GM18868 (cell line): ENCODE measurements around the gene SYN1.
"Not testable (repeated sequence)": the region's sequence is repeated elsewhere in the genome, so short reads cannot be mapped to it uniquely, and the experiment has no call there.

ENCODE experiments used
- ATAC-seq: cut with Tn5 transposase; IDR thresholded peaks from one replicate; pipeline ENCODE4 v1.9.1; 2021; ENCODE audit warnings: mild to moderate bottlenecking, moderate library complexity; ENCODE audit not compliant: unreplicated experiment

The SYN1 gene

DNA sequence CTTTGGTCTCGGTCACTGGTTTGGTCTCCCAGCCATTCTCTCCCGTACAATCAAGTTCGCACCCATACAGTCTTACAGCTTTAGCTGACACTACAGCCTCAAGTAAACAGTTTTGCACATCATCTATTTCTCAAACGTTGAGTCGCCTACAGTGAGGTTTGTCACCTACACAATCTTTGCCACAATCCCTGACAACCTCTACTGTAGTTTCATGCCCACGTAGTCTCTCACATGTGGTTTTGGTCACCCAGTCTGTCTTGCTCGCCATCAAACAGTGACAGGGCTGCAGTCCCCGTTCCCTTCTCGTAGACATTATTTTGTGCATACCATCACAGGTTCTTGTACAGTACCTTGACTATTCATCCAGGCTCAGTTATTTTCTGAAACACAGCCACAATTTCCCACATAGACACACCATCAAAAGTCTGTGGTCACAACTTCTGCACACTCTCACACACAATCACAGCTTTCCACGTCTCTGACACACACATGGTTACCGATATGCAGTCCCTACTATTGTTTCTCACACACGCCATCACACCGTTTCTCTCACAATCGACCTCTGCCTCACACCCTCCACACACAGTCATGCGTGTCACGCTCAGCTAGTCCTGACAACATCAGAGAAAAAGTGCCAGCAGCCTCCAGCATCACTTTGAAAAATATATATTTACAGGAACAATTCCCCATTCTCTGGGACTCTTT, 15.4 kb upstream of the SYN1 start:
- no peak for ATAC-seq

DNA sequence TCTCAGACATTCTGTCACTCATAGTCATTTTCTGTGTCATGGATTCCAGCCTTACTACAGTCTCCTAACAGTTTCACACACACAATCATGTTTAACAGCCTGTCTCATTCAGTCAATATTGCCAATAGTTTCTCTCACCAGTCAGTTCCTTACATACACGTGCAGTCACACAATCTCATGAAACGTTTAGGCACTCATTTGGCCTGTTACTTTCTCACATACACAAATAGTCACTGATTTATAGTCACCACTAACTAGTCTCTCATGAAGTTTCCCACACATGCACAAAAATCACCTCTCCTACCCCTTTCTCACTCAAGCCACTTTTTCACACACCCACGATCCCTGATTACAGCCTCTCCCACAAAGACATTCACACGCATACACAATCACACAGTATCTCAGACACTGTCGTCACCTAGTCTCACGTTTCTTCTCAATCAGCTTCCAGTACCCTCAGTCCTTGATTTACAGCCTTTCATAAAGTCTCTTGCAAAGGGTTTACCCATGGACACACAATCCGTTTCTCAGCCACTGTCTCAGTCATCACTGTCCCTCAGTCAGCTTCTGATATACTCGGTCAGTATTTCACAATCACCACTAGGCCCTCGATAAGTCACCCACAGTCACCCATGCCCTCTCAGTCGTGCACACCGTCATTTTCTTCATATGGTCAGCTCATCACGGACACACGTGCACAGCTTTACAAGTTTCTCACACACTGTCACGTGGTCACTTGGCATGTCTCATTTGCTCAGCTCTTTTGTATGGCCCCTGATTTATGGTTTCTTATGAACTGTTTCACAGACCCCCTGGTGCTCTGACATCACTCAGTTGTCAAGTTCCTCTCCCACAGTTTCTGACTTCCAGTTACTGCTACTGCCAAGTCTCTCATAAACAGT, 14.3 kb upstream of the SYN1 start:
- no peak for ATAC-seq

DNA sequence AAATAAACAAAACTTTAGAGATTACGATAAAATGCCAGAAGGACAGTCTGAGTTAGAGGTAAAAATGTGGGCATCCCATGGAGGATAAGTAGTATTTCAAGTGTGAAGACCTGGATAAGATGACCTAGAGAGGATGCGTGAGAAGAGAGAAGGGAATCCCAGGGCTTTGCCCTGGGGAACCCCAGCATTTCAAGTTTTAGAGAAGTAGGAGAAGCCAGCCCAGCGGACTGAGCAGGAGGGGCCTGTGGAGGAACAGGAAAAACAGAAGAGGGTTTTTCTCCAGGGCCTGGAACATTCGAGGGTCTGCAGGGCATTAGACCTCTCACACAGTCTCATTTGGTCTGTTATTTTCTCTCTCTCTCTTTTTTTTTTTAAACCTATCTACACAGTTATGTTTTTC, 13.0 kb upstream of the SYN1 start:
- no peak for ATAC-seq

DNA sequence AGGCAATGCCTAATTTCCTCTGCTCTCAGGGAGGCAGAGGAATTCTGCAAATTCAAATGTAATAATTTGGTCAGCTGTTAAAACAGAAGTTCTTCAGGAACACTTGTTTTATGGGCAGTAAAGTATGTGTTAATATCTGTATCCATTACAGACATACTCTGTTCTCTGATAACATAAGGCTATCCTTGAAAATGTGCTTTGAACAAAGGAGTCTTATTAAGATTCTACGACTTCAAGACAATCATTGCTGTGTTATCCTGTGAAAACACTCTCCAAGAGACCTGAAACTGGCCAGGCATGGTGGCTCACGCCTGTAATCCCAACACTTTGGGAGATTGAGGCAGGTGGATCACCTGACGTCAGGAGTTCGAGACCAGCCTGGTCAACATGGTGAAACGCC, 12.0 kb upstream of the SYN1 start:
- no peak for ATAC-seq

DNA sequence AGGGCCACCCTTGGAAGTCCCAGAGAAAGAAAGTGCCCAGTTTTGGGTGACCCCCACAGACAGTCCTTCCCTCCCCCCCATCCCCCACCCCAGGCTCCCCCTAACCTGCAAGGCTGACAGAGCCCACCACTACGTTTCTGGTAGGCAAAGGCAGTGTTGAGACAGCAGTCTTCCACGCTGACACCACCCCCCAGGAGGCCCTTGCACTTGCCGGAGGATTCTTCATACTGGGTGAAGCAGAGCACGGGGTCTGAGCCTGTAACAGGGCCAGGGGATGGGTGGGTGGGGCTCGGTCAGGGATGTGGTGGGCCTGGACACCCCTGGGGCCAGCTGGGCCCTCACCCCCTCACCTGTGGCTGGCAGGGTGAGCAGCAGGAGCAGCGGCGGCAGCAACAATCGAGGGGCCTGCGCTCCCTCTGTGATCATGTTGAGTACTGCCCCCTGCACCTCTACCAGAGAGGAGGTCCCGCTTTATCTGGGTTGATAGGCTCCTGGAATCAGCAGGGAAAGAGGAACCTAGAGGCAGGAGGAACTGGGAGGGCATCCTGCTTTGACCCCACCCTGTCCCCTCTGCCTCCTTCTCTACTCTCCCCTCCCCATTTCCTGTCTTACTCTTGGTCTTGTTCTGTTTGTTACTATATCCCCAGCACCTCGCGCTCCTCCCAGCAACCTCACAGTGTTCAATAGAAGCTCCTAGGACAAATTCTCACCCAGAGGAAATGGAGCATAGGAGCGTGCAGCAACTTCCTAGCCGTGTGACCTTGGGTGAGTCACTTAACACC, 10.0 kb upstream of the SYN1 start, which contains the start of gene CFP:
TSS of gene CFP (minus strand) at position 512 of the 782 bp plus-strand sequence. CDS start at position 426, 86 bp downstream.
- no peak for ATAC-seq

DNA sequence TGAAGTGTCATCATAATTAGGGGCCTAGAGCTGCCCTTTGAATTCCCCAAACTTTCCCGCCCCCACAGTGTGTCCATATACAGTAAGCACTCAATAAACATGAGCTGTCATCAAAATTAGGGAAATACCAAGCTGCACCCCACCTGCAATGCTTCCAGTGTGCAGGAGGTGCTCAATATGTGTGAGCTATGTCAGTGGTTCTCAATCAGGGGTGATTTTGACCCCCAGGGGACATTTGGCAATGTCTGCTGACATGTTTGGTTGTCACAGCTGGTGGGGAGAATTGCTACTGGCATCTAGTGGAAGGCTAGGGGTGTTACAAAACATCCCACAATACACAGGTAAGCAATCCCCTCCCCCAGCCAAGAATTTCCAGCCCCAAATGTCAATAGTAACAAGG, 9.3 kb upstream of the SYN1 start:
- peak; percentile 54 for ATAC-seq

DNA sequence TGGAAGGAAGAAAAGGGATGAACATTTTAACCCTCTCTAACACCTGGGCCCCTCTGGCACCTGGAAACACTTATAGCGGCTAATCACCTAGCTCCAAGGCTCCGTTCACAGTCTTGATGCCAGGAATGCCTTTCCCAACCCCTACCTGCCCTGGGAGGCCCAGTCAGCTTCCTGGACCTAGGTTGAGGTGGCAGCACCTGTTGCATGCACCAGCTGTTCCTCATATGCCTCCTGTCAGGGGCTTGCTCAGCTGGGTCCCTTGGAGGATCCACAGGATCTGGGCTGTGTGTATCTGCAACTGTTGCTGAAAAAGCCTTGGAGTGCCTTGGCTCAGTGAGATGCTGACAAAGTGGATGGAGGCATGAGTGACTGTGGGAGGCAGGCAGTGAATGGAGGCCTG, 5.7 kb upstream of the SYN1 start:
- no peak for ATAC-seq

DNA sequence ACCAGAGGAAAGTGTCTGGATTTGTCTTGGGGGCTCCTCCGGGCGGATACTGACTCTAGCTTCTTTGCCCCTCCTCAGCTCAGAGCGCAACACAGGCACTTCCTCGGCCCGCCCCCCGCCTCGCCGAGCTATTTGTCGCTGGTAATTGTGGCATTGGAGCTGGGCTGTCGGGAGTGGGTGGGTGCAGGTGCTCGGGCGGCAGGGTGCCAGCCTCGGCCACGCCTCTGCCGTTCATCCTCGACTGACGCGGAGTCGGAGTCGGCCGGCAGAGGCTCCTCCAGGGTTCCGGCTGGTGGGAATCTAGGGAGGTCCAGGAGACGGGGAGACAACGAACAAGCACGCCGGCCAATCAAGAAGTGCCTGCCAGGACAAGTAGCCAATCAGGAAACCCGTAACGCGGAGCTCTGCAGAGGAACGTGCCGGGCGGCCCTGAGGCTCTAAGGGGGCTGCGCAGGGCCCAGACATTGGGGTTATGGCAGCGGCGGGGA, 3.9 kb upstream of the SYN1 start:
- peak; percentile 42 for ATAC-seq

DNA sequence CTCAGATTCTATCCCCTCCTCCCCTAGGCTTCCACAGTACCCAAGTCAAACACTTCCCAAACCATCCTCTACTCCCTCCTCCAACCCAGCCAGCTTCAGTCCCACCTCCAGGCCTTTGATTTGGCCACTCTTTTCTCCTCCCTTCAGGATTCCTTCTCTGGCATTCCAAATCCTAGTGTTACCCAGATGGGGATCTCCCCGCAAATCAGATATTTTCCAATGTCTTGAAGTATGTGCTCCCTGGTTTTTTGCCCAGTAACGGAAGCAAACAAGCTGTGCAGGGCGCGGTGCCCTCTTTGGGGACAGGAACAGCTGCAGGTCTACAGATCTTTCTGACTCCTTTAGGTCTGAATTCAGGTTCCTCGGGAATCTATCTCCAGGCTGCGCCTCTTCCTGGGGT, 2.2 kb upstream of the SYN1 start:
- no peak for ATAC-seq

DNA sequence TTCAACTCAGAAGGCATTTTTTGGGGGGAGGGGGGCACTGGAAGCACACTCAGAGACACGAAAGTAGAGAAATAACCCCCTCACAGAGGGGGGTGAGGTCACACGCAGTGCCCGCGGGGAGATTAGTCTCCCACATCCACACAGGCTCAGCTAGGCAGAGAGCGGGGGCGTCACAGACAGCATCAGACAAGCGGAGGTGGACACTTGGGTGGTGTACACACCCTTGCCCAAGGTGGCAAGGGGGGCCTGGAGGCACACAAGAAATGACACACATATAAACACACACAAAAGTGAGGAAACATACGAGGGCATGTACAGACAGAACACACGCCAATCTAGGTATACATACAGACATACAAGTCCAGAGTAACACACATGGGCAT, 637 bp upstream of the SYN1 start:
- no peak for ATAC-seq

DNA sequence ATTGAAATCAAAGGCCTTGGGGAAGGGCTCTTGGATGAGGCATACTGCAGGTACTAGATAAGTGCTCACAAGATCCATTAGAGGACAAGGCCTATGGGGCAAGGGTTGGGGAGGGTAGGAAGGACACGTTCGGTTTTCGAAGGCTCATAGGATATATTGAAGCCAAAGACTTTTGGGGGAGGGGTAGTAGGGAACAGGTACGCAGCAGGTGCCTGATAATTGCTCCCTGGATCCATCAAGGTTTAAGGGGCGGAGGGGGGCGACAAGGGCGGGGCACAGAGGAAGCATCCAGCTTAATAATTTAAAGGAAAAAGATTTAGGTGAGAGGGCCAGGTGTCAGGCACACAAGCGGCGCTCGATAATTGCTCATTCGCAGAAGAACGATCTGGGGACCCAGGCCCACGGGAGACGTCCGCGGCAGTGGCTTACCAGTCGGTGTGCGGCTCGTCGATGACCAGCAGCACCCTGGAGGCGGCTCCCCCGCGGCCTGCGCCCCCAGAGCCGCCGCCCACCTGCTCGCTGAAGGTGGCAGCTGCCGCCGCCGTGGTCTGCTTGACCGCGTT, 653 bp downstream of the SYN1 start:
- no peak for ATAC-seq

DNA sequence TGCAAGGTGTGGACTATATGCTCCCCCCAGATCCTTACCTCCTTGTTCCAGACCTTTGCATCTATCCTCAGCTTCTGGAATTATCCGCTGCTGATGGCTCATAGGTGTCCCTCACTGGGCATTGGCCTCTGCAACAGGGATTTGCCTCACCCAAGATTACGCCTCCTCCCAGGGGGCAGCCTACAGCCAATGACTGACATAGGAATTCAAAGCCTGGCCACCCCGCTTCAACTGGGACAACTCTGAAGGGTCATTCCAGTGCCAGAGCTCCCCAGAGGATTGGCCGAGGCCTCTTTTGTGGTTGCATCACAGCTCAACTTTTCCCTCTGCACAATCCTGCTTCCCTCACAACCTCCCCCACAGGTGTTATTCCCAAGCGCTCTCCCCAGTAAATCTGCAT, 5.0 kb downstream of the SYN1 start:
- ATAC-seq = no peak

DNA sequence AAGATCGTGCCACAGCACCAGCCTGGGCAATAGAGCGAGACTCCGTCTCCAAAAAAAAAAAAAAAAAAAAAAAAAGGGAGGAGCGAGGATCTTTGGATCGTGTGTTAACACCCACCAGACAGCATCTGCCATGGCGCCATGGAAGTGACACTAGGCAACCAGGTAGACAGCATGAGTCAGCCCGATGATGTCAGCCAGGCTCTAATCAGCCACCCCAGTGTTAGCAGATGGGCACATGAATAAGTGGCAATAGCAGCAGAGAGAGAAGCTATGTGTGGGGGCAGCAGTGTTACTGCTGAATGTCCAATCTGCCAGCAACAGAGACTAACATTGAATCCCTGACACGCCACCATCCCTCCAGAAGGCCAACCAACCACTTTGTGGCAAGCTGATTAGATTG, 6.6 kb downstream of the SYN1 start:
- ATAC-seq = no peak

DNA sequence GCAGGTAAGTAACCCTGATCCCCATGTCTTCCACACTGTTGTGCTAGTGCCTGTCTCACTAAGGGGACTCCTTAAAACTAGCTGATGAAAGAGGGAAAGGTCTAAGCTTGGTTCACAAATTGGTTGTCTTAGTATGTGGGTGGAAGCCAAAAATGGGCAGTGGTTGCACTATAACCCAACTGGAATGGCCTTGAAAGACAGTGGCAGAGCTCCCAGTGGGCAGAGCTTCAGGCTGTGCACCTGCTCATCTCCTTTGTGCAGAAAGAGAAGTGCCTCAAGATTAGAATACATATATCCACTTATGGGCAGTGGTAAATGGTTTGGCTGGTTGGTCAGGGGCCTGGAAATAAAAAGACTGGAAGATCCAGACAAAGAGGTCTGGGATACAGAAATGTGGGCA, 7.2 kb downstream of the SYN1 start:
- no peak for ATAC-seq

DNA sequence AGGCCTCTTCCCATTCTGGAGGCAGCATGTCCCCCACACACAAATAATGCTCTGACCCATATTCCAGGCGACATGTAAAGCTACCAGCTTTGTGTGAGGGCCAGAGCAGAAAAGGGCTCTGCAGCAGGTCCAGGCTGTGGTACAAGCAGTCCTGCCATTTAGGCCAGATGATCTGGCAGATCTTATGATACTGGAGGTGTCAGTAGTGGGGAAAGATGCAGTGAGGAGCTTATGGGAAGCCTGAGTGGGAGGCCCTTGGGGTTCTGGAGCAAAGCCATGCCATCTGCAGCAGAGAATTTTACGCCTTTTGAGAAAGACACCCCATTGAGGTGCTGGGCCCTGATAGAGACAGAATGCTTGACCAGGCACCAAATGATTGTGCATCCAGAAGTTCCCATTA, 7.7 kb downstream of the SYN1 start:
- ATAC-seq = no peak

DNA sequence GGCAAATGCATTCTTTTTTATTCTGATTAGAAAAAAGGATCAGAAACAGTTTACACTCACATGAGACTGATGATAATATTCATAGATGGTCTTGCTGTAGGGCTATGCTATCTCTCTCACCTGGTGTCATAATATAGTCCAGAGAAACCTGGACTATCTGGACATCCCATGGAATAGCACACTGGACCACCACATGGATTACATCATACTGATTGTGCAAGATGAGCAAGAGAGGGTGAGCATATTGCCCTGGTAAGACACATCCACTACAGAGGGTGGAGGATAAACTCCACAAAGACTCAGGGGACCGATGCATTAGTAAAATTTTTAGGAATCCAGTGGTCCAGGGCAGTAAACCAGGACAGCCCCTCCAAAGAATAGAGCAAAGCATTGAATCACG, 8.2 kb downstream of the SYN1 start:
- ATAC-seq = no peak

DNA sequence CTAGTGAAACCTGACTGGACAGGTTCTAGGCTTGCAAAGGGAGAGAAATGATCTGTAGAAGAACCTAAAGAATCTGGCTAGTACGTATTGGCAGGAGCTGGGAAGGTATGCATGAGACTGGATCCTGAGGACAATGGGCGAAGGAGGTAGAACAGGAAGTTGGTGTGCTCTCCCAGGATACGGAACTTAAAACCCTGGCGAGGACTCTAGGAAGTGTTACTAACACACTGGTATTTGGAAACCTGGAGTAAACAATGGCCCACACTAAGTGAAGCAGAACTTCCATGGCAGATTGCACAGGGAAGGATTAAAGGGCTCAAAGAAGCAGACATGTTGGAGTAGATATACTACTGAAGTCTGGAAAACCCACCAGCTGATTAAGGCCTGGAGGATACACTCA, 9.1 kb downstream of the SYN1 start:
- ATAC-seq = no peak

DNA sequence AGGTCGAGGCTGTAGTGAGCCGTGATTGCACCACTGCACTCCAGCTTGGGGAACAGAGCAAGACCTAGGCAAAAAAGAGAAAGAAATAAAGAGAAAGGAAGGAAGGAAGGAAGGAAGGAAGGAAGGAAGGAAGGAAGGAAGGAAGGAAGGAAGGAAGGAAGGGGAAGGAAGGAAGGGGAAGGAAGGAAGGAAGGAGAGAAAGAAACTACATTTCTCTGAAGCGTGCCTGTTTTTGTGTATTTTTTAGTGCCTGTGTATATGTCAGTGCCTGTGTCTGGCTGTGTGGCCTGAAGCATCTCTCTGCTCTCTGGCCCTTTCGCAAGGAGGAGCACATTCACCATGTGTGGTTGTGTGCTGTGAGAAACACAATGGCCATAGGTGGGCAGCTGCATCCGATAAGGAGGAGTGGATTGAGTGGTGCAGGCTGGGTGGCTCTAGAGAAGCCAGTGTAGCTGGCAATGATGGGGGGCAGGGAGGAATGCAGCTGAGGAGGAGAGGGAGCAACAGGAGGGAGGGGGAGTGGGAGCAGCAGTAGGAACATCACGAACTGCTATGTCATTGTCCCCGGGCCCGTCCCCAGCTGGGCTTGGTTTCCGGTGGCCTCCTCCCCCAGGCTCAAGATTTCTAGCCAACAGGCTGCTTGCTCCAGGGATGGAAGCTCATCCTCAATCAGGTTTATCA, 11.4 kb downstream of the SYN1 start:
- no peak for ATAC-seq

DNA sequence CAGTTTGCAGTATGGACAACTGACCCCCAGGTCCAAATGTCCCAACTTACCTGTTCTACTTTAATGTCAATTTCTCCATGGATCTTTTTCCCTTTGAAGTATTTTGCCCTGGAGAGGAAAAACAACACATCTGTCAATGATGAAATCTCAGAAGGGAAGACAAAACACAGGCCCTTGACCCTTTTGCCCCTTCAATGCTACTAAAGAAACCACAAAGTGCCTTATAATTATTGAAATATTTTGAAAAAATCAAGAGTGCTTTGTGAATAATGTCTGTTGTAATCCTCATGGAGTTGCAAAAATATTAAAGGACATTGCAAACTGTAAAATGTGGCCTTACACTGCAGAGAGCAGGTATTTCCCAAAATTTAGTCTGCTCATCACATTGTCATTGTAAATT, 12.6 kb downstream of the SYN1 start:
- ATAC-seq = no peak

DNA sequence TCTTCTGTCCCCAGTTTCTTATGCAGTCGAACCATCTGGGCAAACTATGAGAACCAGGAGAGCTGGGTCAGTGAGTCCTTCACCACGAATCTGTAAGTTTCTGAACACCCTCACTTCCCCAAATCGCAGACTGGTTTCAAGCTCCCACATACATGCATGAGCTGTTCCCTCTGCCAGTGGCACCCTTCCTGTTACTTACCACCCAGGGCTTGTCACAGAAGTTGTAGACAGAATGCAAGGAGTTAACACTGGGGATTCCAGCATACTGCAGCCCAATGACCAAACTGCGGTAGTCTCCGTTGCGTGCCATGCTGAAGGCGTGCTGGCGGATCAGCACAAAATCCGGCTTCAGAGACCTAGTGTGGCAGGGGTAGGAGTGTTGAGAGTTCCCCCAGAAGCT, 14.6 kb downstream of the SYN1 start:
- ATAC-seq = no peak

DNA sequence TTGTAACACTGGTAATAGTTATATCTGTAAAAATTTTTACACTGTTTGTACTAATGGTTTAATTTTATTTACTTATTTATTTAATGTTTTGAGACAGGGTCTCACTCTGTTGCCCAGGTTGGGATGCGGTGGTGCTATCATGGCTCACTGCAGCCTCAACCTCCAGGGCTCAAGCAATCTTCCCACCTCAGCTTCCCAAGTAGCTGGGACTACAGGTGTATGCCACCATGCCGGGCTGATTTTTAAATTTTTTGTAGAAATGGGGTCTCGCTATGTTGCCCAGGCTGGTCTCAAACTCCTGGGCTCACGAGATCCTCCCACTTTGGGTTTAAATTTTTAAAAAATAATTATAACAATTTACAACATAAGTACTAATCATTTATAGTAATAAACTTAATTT, 16.5 kb downstream of the SYN1 start:
- not testable (repeated sequence) for ATAC-seq
